Anterior cingulate cortex (tissue), 58 donors: ENCODE data around the gene SFMBT1.

Experiments
- DNase-seq, 58 donors: peaks; one replicate each; lab custom pipeline; 2025; lab: John Stamatoyannopoulos, UW

SFMBT1 gene

GRCh38 chr3:53008932-53009331 is 36.9 kb downstream of the SFMBT1 start:
- no peak for DNase-seq

- no peak for DNase-seq
Measured at GRCh38 chr3:53005854-53006513, 39.9 kb downstream of the SFMBT1 start.

GRCh38 chr3:53005338-53005737 is 40.5 kb downstream of the SFMBT1 start:
- DNase-seq, result no peak

GRCh38 chr3:53003320-53003719 is 42.6 kb downstream of the SFMBT1 start:
- no peak for DNase-seq

GRCh38 chr3:52998771-52999513 is 46.9 kb downstream of the SFMBT1 start:
- no peak for DNase-seq

- DNase-seq, result no peak
Measured at GRCh38 chr3:52990637-52991036, 55.2 kb downstream of the SFMBT1 start.

GRCh38 chr3:52986938-52987337 is 58.9 kb downstream of the SFMBT1 start:
- no peak for DNase-seq

GRCh38 chr3:52986049-52986448 is 59.8 kb downstream of the SFMBT1 start:
- no peak for DNase-seq

GRCh38 chr3:52983828-52984227 is 62.0 kb downstream of the SFMBT1 start:
- no peak for DNase-seq

- no peak for DNase-seq
Measured at GRCh38 chr3:52983336-52983807, 62.5 kb downstream of the SFMBT1 start.

GRCh38 chr3:52982839-52983238 is 63.0 kb downstream of the SFMBT1 start:
- DNase-seq, result no peak

GRCh38 chr3:52979190-52979983 is 66.5 kb downstream of the SFMBT1 start:
- no peak for DNase-seq

- no peak for DNase-seq
Measured at GRCh38 chr3:52978109-52978754, 67.6 kb downstream of the SFMBT1 start.

- DNase-seq, result no peak
Measured at GRCh38 chr3:52973806-52974205, 72.1 kb downstream of the SFMBT1 start.

GRCh38 chr3:52971895-52972294 is 74.0 kb downstream of the SFMBT1 start:
- DNase-seq, result no peak

GRCh38 chr3:52967398-52967797 is 78.5 kb downstream of the SFMBT1 start:
- no peak for DNase-seq

GRCh38 chr3:52962160-52962559 is 83.7 kb downstream of the SFMBT1 start:
- DNase-seq, result no peak

- no peak for DNase-seq
Measured at GRCh38 chr3:52959773-52960172, 86.1 kb downstream of the SFMBT1 start.

GRCh38 chr3:52939600-52939999 is 106.3 kb downstream of the SFMBT1 start:
- no peak for DNase-seq

- peak in 33 of 58 donors; percentile 1 to 62 (median 15) for DNase-seq
Measured at GRCh38 chr3:52934630-52935530, 111.0 kb downstream of the SFMBT1 start.
